Panc1 (cell line): ENCODE results near the gene GNAI3.

Source experiments
- CTCF ChIP-seq: fragments of 450-650 bp; IDR thresholded peaks from 2 replicates; pipeline ENCODE4 v1.5.1; 2017; ENCODE audit warnings: mild to moderate bottlenecking
- POLR2AphosphoS5 ChIP-seq: IDR thresholded peaks from 2 replicates; pipeline ENCODE4 v1.6.1; 2012; ENCODE audit warnings: mild to moderate bottlenecking, low read depth, low read length, moderate library complexity
- SIN3A ChIP-seq: IDR thresholded peaks from 2 replicates; pipeline ENCODE4 v1.6.1; 2012; ENCODE audit warnings: low read depth, mild to moderate bottlenecking, low read length, moderate library complexity, borderline replicate concordance; ENCODE audit not compliant: insufficient read depth
- TF ChIP-seq, protein P1 (sequence below), 2 experiments: IDR thresholded peaks; 2 replicates each; pipeline ENCODE4 v1.6.1; 2011 to 2012; ENCODE audit warnings: low read depth in 2 of 2, control low read depth in 1 of 2, low read length in 1 of 2, mild to moderate bottlenecking in 1 of 2, moderate library complexity in 1 of 2; ENCODE audit not compliant: insufficient read depth in 1 of 2

GRCh38 chr1:109641078-109641740 lies 92.8 kb downstream of the GNAI3 start:
- TF ChIP-seq CTCF (no peak), SIN3A (no peak), POLR2AphosphoS5 (no peak)
- TF ChIP-seq, protein P1, sequence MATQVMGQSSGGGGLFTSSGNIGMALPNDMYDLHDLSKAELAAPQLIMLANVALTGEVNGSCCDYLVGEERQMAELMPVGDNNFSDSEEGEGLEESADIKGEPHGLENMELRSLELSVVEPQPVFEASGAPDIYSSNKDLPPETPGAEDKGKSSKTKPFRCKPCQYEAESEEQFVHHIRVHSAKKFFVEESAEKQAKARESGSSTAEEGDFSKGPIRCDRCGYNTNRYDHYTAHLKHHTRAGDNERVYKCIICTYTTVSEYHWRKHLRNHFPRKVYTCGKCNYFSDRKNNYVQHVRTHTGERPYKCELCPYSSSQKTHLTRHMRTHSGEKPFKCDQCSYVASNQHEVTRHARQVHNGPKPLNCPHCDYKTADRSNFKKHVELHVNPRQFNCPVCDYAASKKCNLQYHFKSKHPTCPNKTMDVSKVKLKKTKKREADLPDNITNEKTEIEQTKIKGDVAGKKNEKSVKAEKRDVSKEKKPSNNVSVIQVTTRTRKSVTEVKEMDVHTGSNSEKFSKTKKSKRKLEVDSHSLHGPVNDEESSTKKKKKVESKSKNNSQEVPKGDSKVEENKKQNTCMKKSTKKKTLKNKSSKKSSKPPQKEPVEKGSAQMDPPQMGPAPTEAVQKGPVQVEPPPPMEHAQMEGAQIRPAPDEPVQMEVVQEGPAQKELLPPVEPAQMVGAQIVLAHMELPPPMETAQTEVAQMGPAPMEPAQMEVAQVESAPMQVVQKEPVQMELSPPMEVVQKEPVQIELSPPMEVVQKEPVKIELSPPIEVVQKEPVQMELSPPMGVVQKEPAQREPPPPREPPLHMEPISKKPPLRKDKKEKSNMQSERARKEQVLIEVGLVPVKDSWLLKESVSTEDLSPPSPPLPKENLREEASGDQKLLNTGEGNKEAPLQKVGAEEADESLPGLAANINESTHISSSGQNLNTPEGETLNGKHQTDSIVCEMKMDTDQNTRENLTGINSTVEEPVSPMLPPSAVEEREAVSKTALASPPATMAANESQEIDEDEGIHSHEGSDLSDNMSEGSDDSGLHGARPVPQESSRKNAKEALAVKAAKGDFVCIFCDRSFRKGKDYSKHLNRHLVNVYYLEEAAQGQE (IDR thresholded peaks at IDR 0.05; ENCODE audit: insufficient read depth in 1 of 2, low read depth in 2 of 2, low read length in 1 of 2), result no peak
